CD4-positive, alpha-beta memory T cell (primary cell): ENCODE results near the gene ANKRD35. TPM values are rescaled to one million over a fixed set of nuclear protein-coding genes. Genes with fewer than 3 reads are reported as not detected.
A peak's percentile ranks its signal among the peaks of the same experiment; 100 is the strongest.

Experiments
- CTCF ChIA-PET: fragments of 350-600 bp; sonication (Branson Sonifier 250); formaldehyde crosslinking; loops from one replicate; lab custom pipeline; 2021; ENCODE audit warnings: inconsistent platforms; ENCODE audit not compliant: partially characterized antibody; lab: Charles Lee
- POLR2A ChIA-PET: fragments of 350-600 bp; sonication (Branson Sonifier 250); formaldehyde crosslinking; loops from one replicate; lab custom pipeline; 2021; ENCODE audit not compliant: partially characterized antibody; lab: Charles Lee
- DNase-seq, 5 donors: peaks; one replicate each; pipeline versions ENCODE4 v3.0.0 to v3.0.0-alpha.2; 2020 to 2022; ENCODE audit warnings: mixed read lengths in 1 of 5
- H3K27ac ChIP-seq: one replicate; pipeline ENCODE4 v1.7.0; 2013; ENCODE audit warnings: low read depth, low read length
- H3K27me3 ChIP-seq: 2 replicates; pipeline ENCODE4 v1.7.0; 2013; ENCODE audit warnings: mild to moderate bottlenecking, low read length, moderate library complexity; ENCODE audit not compliant: insufficient read depth
- H3K36me3 ChIP-seq: 2 replicates; pipeline ENCODE4 v1.7.0; 2013; ENCODE audit warnings: mild to moderate bottlenecking, low read length, moderate library complexity; ENCODE audit not compliant: insufficient read depth
- H3K4me1 ChIP-seq: 2 replicates; pipeline ENCODE4 v1.7.0; 2013; ENCODE audit warnings: mild to moderate bottlenecking, low read length, moderate library complexity; ENCODE audit not compliant: insufficient read depth
- H3K4me3 ChIP-seq, 2 donors: one replicate each; pipeline ENCODE4 v1.7.0; 2013; ENCODE audit warnings: low read length in 2 of 2, mild to moderate bottlenecking in 1 of 2
- H3K9me3 ChIP-seq, 2 donors: one replicate each; pipeline ENCODE4 v1.7.0; 2013; ENCODE audit warnings: low read length in 2 of 2, control low read depth in 1 of 2; ENCODE audit not compliant: control insufficient read depth in 1 of 2
- H3K27ac Mint-ChIP-seq, 7 donors: one replicate each; pipeline ENCODE4 v1.8.0; 2020 to 2021; ENCODE audit warnings: mixed read lengths in 7 of 7, mild to moderate bottlenecking in 6 of 7, inconsistent platforms in 3 of 7, moderate library complexity in 3 of 7
- H3K27me3 Mint-ChIP-seq, 2 donors: one replicate each; pipeline ENCODE4 v1.8.0; 2020 to 2021; ENCODE audit warnings: mixed read lengths in 2 of 2
- H3K36me3 Mint-ChIP-seq, 2 donors: one replicate each; pipeline ENCODE4 v1.8.0; 2020 to 2021; ENCODE audit warnings: mixed read lengths in 2 of 2, inconsistent platforms in 1 of 2, mild to moderate bottlenecking in 1 of 2
- H3K4me1 Mint-ChIP-seq, 4 donors: one replicate each; pipeline ENCODE4 v1.8.0; 2020 to 2021; ENCODE audit warnings: mixed read lengths in 4 of 4, mild to moderate bottlenecking in 1 of 4
- H3K4me3 Mint-ChIP-seq, 8 donors: one replicate each; pipeline ENCODE4 v1.8.0; 2020 to 2021; ENCODE audit warnings: mixed read lengths in 8 of 8, mild to moderate bottlenecking in 7 of 8, moderate library complexity in 6 of 8, inconsistent platforms in 3 of 8
- H3K9me3 Mint-ChIP-seq, 8 donors: one replicate each; pipeline ENCODE4 v1.8.0; 2020 to 2021; ENCODE audit warnings: mixed read lengths in 8 of 8, mild to moderate bottlenecking in 5 of 8, inconsistent platforms in 3 of 8, moderate library complexity in 1 of 8
- intact Hi-C: fragments of 100-400 bp; cut with micrococcal nuclease; formaldehyde crosslinking; loops from one replicate; pipeline ENCODE4 v1.15.1; 2023
- polyA plus RNA-seq, 2 donors: library from polyadenylated mRNA; unstranded; fragments of 300-500 nt; fragmentation: Illumina TruSeq; gene quantifications; one replicate each; pipeline ENCODE4 v1.2.3, GENCODE V29; 2021
- total RNA-seq, 2 experiments: library from RNA; stranded (reverse); gene quantifications; one replicate each; pipeline ENCODE4 v1.2.3, GENCODE V29; 2021

The ANKRD35 gene
- total and polyA plus RNA-seq, 4 experiments from 2014 or later = 0.34 TPM; not detected in 3

DNA sequence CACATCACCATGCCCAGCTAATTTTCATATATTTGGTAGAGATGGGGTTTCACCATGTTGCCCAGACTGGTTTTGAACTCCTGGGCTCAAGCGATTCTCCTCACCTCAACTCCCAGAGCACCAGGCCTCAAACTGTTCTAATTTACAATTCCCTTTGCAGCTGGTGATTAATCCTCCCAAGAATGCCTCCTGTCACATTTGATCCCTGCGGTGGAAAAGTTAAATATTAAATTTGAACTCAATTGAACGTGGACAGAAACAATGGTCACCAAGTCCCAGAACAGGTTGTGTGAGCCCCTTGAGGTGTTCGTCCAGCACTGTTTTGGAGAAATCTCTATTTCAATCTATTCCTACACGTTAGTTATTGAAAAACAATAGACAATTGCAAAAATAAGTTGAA is 2.0 kb upstream of the ANKRD35 start:
- no peak for DNase-seq
- Mint-ChIP-seq H3K36me3 (no peaks in the 10 kb centered on the region), H3K27ac (no peak overlapping the region), H3K4me3 (peak overlapping the region in 4 of 8 donors; percentile 2 to 53 (median 16)), H3K27me3 (peaks cover 8 to 19% of the 10 kb centered on the region in 2 donors), H3K4me1 (peaks cover 10 to 28% (median 14%) of the 10 kb centered on the region in 4 donors), H3K9me3 (no peaks in the 10 kb centered on the region)
- POLR2A ChIA-PET = interaction anchor here (0.9 to 3.1 kb wide), 2 partner anchors 29 to 31 kb away, joined by 4 to 13 read pairs; partner anchors contain the start of genes PEX11B and PIAS3
- CTCF ChIA-PET = interaction anchor here (11.4 kb wide), 1 partner anchor 41 kb away, joined by 78 read pairs; the partner anchor contains the start of gene NUDT17
- peaks cover 13% of the 10 kb centered on the region for H3K4me1 ChIP-seq
- H3K27me3 ChIP-seq = peaks cover 11% of the 10 kb centered on the region
- no peaks in the 10 kb centered on the region for H3K9me3 ChIP-seq
- no peaks in the 10 kb centered on the region for H3K36me3 ChIP-seq
- no peak overlapping the region for H3K4me3 ChIP-seq
- no peak overlapping the region for H3K27ac ChIP-seq
- intact Hi-C loops = no loop called here

DNA sequence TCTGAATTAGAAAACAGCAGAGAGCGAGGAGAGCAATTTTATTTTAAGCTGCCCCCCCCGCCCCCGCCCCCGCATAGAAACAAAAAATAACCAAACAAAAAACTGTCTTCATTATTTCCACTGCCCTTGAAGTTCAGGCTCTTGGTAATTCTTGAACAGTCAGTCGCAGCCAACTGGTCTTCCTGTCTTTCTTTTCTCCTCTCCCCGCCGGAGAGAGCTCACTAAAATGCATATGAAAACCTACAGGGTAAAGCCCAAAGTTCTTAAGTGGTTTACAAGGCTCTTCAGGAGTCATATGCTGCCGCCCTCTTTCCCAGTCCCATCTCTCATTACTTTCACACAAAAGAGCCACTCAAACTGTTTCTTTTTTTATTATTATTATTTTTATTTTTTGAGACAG is 1.1 kb upstream of the ANKRD35 start:
- ChIA-PET CTCF (interaction anchor here (1.1 to 11.4 kb wide), 2 partner anchors 41 to 90 kb away, joined by 3 to 78 read pairs; partner anchors contain the start of gene NUDT17), POLR2A (interaction anchor here (0.9 to 3.1 kb wide), 2 partner anchors 28 to 32 kb away, joined by 4 to 13 read pairs; partner anchors contain the start of genes PEX11B and PIAS3)
- H3K9me3 ChIP-seq = no peaks in the 10 kb centered on the region
- no peak overlapping the region for H3K4me3 ChIP-seq
- Mint-ChIP-seq H3K9me3 (no peaks in the 10 kb centered on the region), H3K4me1 (peaks cover 10 to 28% (median 14%) of the 10 kb centered on the region in 4 donors), H3K36me3 (no peaks in the 10 kb centered on the region), H3K27ac (peak overlapping the region in 1 of 7 donors; percentile 48), H3K4me3 (peak overlapping the region in 7 of 8 donors; percentile 50 to 87 (median 71)), H3K27me3 (peaks cover 8 to 21% of the 10 kb centered on the region in 2 donors)
- DNase-seq = no peak
- intact Hi-C loops = no loop called here
- no peak overlapping the region for H3K27ac ChIP-seq
- H3K27me3 ChIP-seq = peaks cover 11% of the 10 kb centered on the region
- H3K36me3 ChIP-seq = no peaks in the 10 kb centered on the region
- H3K4me1 ChIP-seq = peaks cover 13% of the 10 kb centered on the region

DNA sequence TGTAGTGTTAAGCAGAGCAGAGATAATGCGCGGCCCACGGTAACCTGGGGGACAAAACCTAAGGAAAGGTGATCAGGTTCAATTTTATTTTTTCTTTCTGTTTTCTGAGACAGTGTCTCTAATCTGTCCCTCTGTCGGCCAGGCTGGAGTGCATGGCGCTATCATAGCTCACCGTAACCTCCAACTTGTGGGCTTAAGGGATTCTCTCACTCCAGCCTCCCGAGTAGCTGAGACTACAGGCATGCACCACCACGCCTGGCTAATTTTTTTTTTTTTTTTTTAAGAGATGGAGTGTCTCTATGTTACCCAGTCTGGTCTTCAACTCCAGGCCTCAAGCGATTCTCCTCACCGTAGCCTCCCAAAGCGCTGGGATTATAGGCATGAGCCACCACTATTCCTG is 724 bp upstream of the ANKRD35 start:
- peak overlapping the region; percentile 74 to 88 (median 84) for H3K4me3 Mint-ChIP-seq
- H3K27me3 ChIP-seq = peaks cover 11% of the 10 kb centered on the region
- peaks cover 13% of the 10 kb centered on the region for H3K4me1 ChIP-seq
- peaks cover 10 to 28% (median 14%) of the 10 kb centered on the region in 4 donors for H3K4me1 Mint-ChIP-seq
- peak overlapping the region; percentile 6 to 74 for H3K4me3 ChIP-seq
- ChIA-PET POLR2A (interaction anchor here (0.9 to 3.1 kb wide), 3 partner anchors 28 to 32 kb away, joined by 4 to 22 read pairs (median 13); partner anchors contain the start of genes PEX11B and PIAS3), CTCF (interaction anchor here (0.7 to 11.4 kb wide), 4 partner anchors 31 to 101 kb away, joined by 3 to 78 read pairs (median 3); partner anchors contain the start of gene NUDT17)
- H3K27ac Mint-ChIP-seq = peak overlapping the region in 3 of 7 donors; percentile 2 to 60 (median 58)
- intact Hi-C loops = no loop called here
- no peaks in the 10 kb centered on the region for H3K9me3 Mint-ChIP-seq
- peak in 2 of 5 donors; percentile 3 to 9 for DNase-seq
- H3K36me3 Mint-ChIP-seq = no peaks in the 10 kb centered on the region
- no peak overlapping the region for H3K27ac ChIP-seq
- peaks cover 8 to 21% of the 10 kb centered on the region in 2 donors for H3K27me3 Mint-ChIP-seq
- H3K9me3 ChIP-seq = no peaks in the 10 kb centered on the region
- H3K36me3 ChIP-seq = no peaks in the 10 kb centered on the region

DNA sequence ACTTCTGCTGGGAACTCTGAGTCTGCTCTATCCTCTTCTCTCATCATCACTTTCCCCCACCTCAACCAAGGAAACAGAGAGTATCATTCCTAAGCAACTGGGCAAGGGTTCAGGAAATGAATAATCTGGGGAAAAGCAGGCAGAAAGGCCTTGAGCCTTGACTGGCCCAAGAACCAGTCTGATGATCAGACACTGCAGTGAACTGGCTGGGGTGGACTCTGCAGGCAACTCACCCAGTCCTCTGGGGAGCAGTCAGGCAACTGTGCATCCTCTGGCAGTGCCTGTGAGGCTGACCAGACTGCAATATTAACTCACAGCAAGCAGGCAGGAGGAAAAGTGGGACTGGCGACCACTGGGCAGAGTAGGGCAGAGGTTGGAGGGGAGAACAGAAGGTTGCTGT is 991 bp downstream of the ANKRD35 start:
- ChIA-PET POLR2A (interaction anchor here (0.9 to 1.9 kb wide), 3 partner anchors 13 to 152 kb away, joined by 3 to 22 read pairs (median 4); partner anchors contain the start of gene PIAS3), CTCF (interaction anchor here (2.2 to 11.4 kb wide), 2 partner anchors 26 to 38 kb away, joined by 13 to 78 read pairs; partner anchors contain the start of genes NUDT17 and PIAS3)
- H3K27ac ChIP-seq = no peak overlapping the region
- H3K4me1 ChIP-seq = peaks cover 13% of the 10 kb centered on the region
- no peaks in the 10 kb centered on the region for H3K9me3 Mint-ChIP-seq
- peak overlapping the region in 2 of 7 donors; percentile 3 to 88 for H3K27ac Mint-ChIP-seq
- H3K9me3 ChIP-seq = no peaks in the 10 kb centered on the region
- H3K4me3 ChIP-seq = no peak overlapping the region
- no peaks in the 10 kb centered on the region for H3K36me3 Mint-ChIP-seq
- H3K27me3 ChIP-seq = peaks cover 11% of the 10 kb centered on the region
- no peaks in the 10 kb centered on the region for H3K36me3 ChIP-seq
- peaks cover 10 to 21% of the 10 kb centered on the region in 2 donors for H3K27me3 Mint-ChIP-seq
- DNase-seq = no peak
- H3K4me1 Mint-ChIP-seq = peaks cover 10 to 28% (median 14%) of the 10 kb centered on the region in 4 donors
- H3K4me3 Mint-ChIP-seq = peak overlapping the region in 7 of 8 donors; percentile 74 to 88 (median 83)
- intact Hi-C loops = loop anchor here (1.0 kb wide), 1 partner anchor 25 kb away; the partner anchor contains the start of gene PIAS3

DNA sequence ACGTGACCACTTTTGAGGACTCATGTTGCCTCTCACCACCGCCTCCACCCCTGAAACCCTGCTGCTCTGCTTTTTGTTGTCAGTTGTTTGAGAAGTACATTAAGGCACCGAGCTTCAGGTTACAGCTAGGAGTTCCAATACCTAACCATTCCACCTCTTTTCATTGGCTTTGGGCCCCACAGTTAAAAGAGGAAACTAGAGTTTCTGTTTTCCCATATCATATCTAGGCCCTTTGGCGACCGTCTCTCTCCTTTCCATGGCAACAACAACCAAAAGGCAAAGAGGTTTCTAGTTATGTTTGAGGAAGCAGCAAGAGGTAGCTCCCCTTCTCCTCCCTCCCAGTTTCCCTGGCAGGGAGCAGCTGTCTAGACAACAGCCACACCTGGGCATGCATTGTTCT is 5.9 kb downstream of the ANKRD35 start:
- intact Hi-C loops = no loop called here
- Mint-ChIP-seq H3K4me3 (no peak overlapping the region), H3K27ac (no peak overlapping the region), H3K36me3 (no peaks in the 10 kb centered on the region), H3K4me1 (peaks cover 0 to 5% (median 3%) of the 10 kb centered on the region in 4 donors), H3K27me3 (peaks cover 10 to 16% of the 10 kb centered on the region in 2 donors), H3K9me3 (no peaks in the 10 kb centered on the region)
- Histone ChIP-seq H3K4me1 (no peaks in the 10 kb centered on the region), H3K36me3 (no peaks in the 10 kb centered on the region), H3K27ac (no peak overlapping the region), H3K27me3 (peaks cover 11% of the 10 kb centered on the region), H3K4me3 (no peak overlapping the region), H3K9me3 (no peaks in the 10 kb centered on the region)
- no peak for DNase-seq
- CTCF ChIA-PET = interaction anchor here (0.7 to 11.4 kb wide), 3 partner anchors 12 to 34 kb away, joined by 4 to 78 read pairs (median 21); partner anchors contain the start of genes NUDT17 and PIAS3
- POLR2A ChIA-PET = interaction anchor here (1.6 kb wide), 1 partner anchor 35 kb away, joined by 3 read pairs; the partner anchor contains the start of gene NUDT17

DNA sequence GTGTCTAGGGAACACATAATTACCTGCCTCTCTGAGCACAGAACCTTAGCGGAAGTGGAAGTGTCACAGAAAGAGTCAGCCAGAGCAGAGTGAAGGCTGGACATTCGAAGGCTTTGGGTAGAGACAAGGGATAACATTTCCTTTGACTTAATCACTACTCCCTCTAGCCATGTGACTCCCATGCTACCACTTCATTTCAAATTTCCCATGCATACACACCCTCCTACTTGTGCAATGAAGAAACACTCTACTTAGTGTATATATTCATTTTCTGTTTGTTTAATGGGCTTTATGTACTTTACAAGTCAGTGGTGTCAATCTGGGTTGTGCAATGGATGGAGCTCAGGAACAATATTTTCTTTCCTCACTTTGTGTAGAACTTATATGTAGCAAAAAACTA is 6.9 kb downstream of the ANKRD35 start:
- Mint-ChIP-seq H3K4me3 (no peak overlapping the region), H3K4me1 (no peaks in the 10 kb centered on the region), H3K36me3 (no peaks in the 10 kb centered on the region), H3K9me3 (no peaks in the 10 kb centered on the region), H3K27me3 (peaks cover 7 to 13% of the 10 kb centered on the region in 2 donors), H3K27ac (no peak overlapping the region)
- CTCF ChIA-PET = interaction anchor here (0.7 to 4.1 kb wide), 2 partner anchors 13 to 20 kb away, joined by 4 to 21 read pairs; partner anchors contain the start of gene PIAS3
- DNase-seq = no peak
- Histone ChIP-seq H3K27ac (no peak overlapping the region), H3K4me3 (no peak overlapping the region), H3K27me3 (peaks cover 5% of the 10 kb centered on the region), H3K4me1 (no peaks in the 10 kb centered on the region), H3K9me3 (no peaks in the 10 kb centered on the region), H3K36me3 (no peaks in the 10 kb centered on the region)
- POLR2A ChIA-PET = interaction anchor here (1.5 kb wide), 1 partner anchor 20 kb away, joined by 4 read pairs; the partner anchor contains the start of gene PIAS3
- intact Hi-C loops = no loop called here
